RKO (cell line): ENCODE results near the gene ABI2.
"Not testable (repeated sequence)": the region's sequence is repeated elsewhere in the genome, so short reads cannot be mapped to it uniquely, and the experiment has no call there.

Experiments used
- DNase-seq: peaks from one replicate; pipeline ENCODE4 v3.0.0-alpha.2; 2016; ENCODE audit warnings: low spot score

The ABI2 gene

DNA sequence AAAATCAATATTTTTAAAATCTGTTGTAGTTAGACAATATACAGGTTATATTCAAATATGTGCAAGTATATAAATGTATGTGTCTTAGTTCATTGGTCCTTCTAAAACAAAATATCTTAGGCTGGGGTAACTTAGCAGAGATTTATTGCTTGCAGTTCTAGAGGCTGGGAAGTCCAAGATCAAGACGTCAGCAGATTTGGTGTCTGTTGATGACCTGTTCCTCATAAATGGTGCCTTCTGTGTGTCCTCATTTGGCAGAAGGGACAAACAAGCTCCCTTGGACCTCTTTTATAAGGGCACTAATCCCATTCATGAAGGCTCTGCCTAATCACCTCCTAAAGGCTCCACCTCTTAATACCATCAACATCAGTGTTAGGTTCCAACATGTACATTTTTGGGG is 31.3 kb downstream of the ABI2 start:
- no peak for DNase-seq

- DNase-seq: no peak
These were observed 32.7 kb downstream of the ABI2 start for GRCh38 chr2:203360833-203361430.

DNA sequence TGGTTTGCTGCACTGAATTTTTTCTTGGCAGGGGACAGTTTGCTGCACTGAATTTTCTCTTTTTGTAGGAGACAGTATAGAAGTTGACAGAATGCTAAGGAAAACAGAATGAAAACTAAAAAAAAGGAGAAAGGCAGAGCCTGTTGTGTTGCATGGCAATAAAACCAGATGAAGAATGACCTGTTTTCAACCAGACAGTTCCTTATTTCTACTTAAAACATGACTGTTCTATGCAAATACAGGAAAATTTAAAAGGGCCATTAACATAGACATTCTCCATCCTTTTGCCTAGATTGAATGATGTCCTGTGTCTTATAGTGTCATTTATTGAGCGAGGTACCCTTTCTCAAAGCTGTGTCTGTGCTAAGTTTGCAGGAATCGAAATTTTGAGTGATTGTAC is 33.3 kb downstream of the ABI2 start:
- no peak for DNase-seq

DNA sequence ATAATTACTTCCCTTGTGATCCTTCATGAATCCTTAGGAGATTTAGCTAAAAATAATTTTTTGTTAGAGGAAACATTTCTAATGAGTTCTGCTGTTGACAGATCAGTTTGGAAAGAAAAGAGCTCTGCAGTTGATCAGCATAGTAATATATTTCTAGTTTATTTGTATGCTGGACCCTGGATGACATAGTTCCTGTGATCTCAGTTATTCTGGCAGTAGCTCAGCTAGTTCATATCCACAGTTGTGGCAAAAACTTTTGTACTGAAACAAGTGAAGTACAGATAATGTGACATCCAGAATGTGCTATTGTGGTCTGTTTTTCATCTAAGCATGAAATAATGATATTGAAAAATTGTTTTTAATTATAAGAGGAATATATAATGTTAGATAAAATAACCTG is 33.7 kb downstream of the ABI2 start:
- no peak for DNase-seq

DNA sequence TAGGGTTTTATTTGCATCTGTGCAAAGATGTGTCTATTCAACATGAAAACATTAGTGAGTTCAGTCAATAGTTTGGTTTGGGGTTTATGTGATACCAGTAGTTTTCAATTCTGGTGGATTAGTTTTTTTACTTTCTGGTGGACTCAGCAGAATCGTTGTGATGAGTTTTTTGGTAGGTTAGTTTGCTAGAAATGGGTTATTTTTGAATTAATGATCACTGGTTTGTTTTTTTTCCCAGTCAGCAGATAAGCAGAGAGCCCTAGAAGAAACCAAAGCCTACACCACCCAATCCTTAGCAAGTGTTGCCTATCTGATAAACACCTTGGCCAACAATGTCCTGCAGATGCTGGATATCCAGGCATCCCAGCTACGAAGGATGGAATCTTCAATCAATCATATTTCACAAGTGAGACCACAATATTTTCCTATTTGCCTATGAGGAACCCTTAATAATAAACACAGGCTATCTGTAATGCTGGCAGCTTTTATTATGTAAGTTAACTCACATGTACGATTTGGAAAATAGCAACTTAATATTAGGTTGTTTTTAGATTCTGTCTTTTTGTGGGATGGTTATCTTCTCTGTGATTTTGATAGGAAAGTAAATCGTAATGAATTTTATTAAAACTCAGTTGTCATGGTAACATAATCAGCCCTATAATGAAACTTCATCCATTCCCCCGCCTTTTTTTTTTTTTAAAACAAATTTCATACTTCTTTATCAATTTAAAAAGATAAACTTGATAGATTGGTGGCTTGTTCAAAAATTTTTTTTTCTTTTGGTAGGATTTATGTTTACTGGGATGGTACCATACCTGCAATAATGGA is 38.7 kb downstream of the ABI2 start:
- no peak for DNase-seq

DNA sequence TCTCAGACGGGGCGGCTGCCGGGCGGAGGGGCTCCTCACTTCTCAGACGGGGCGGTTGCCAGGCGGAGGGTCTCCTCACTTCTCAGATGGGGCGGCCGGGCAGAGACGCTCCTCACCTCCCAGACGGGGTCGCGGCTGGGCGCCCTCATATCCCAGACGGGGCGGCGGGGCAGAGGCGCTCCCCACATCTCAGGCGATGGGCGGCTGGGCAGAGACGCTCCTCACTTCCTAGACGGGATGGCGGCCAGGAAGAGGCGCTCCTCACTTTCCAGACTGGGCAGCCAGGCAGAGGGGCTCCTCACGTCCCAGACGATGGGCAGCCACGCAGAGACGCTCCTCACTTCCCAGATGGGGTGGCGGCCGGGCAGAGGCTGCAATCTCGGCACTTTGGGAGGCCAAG is 44.5 kb downstream of the ABI2 start:
- not testable (repeated sequence) for DNase-seq

DNA sequence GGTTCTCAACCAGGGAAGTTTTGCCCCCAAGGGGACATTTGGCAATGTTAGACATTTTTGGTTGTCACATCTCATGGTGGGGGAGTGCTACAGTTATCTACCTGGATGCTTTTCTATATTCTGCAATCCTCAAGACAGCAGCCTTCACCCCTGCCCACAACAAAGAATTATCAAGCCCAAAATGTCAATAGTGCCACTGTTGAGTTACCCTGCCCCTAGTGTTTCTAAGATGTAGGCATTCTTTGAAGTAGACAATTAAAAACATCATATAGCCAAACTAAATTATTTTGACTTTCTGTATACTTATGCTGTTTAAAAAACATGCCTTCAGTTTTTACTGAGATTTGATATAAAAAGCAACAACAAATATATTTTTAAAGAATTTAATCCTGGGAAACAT is 48.0 kb downstream of the ABI2 start:
- no peak for DNase-seq

GRCh38 chr2:203379156-203379555 is 51.0 kb downstream of the ABI2 start:
- DNase-seq: no peak

DNA sequence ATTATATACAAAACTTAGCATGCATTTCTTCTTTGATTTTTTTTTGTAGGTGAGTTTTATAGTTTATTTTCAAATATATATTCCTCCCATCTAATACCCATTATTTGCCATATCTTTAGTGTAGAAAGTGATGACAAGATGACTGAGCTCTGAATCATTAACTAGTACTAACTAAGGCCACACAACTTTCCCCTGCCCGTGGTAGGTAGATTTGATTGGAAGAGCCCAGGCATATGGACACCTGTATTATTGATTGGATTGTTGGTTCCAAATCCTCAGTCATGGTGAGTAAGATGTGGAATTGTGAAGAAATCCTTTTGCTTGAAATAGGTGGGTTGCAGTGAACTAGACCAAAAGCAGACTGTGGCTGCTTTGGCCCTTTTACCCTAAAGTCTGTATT is 54.8 kb downstream of the ABI2 start:
- DNase-seq: no peak

- not testable (repeated sequence) for DNase-seq
These were observed 60.0 kb downstream of the ABI2 start for GRCh38 chr2:203388153-203388552.

DNA sequence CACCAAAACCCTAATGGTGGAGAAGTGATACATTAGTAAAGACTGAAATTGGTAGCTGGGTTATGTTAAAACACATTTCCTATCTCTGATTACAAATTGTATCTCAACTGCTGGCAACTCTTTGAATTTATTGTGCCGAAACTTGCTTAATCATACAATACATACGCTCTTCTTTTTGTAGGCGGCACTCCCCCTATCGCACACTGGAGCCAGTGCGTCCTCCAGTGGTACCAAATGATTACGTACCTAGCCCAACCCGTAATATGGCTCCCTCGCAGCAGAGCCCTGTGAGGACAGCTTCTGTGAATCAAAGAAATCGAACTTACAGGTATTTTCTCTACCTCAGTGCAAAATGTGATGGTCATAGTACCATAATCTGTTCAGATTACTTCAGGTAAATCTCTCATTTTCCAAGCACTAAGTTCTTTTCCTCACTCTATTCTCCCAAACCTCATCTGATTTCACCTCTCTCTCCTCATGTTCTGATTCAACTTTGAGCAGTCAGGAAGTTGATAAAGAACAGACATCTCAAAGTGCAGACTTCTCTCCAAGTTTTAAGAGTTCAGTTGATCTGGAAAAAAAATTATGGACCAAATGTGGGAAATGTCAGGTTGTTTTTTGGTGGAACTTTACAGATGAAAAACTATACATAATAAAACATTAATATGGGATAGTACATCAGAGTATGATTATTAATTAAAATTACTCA is 66.5 kb downstream of the ABI2 start:
- DNase-seq: no peak

GRCh38 chr2:203395858-203396257 is 67.7 kb downstream of the ABI2 start:
- no peak for DNase-seq

DNA sequence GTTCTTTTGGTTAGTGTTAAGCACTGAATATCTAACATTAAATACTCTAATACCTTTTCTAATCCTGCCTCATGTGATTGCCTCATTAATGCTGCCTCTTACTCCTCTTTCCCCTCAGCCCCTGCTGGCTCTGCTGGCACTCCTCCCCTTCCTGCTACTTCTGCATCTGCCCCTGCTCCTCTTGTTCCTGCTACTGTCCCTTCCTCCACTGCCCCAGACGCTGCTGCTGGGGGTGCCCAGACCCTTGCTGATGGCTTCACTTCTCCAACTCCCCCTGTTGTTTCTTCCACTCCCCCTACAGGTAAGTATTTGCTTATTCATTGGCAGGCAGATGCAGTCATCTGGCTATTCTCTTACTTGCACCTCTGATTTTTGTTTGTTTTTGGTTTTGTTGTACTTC is 68.5 kb downstream of the ABI2 start:
- no peak for DNase-seq

GRCh38 chr2:203399031-203399430 is 70.8 kb downstream of the ABI2 start:
- no peak for DNase-seq

GRCh38 chr2:203400805-203401585 is 72.8 kb downstream of the ABI2 start:
- no peak for DNase-seq

DNA sequence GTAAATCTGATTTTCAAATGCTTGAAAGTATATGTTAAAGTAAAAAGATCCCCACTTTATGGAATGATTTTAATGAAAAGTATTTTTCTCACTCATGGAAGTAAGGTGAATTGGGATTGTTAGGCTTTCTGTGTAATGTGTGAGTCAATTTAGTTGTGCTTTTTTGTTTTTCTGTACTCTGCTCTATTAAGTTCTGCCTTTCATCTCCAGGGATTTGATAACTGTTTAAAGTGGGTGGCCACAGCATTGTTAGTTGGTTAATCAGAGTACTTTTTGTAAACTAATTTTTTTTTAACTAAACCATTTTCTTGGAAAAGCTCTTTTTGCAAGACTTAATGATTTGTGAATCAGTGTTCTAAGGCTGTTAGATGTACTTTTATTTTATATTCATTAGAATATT is 76.8 kb downstream of the ABI2 start:
- DNase-seq: no peak

GRCh38 chr2:203407496-203407895 is 79.3 kb downstream of the ABI2 start:
- DNase-seq: no peak

DNA sequence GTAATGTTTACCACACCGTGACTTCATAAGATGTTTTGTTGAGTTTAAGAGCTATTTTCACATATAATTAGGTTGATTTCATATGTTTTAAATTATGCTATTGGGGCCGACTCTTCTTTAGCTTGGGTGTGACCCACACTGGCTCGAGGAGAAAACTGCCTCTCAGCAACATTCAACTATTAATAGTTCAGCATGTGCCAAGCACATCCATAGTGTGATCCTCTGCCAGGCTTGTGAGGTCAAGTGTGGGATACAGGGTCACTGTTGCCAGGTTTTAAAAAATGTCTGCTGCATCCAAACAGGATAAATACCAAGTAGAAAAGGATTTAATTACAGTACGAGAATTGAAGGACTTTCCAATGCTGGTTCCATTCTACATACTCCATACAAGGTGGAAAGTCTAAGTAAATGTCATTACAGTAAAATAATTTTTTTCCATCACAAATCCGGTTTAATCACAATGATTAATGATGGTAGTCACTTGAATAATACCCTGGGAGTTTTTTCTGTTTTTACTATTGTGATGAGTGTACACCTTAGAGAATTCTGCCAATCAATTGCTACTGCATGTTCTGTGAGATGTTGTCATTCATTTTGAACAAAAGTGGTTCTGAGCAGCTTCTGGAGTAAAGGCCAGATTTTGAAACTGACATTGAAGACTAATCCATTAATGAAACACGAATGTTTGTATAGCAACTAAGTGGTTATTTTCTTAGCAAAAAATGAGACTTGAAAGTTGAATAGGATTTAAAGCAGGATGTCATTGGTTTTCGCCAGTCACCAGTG is 84.5 kb downstream of the ABI2 start:
- no peak for DNase-seq

- no peak for DNase-seq
These were observed 85.6 kb downstream of the ABI2 start for GRCh38 chr2:203413796-203414195.

DNA sequence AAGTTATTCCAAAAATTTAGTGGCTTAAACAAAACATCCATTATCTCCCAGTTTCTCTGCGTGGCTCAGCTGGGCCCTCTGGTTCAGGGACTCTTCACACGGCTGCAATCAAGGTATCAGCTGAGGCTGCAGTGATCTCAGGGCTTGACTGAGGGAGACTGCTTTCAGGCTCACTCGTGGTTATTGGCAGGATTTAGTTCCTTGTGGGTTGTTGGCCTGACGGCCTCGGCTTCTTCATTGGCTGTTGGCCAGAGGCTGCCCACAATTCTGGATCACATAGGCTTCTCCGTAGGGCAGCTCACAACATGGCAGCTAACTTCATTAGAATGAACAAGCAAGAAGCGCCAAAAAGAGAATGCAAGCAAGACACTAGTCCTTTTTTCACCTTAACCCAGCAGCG is 90.1 kb downstream of the ABI2 start:
- no peak for DNase-seq

GRCh38 chr2:203427061-203427460 is 98.9 kb downstream of the ABI2 start:
- DNase-seq: peak; percentile 47

- not testable (repeated sequence) for DNase-seq
These were observed 101.4 kb downstream of the ABI2 start for GRCh38 chr2:203429643-203430042.
